ENCODE results near the gene RABGAP1L. TPM values are rescaled to one million over a fixed set of nuclear protein-coding genes. Genes with fewer than 3 reads are reported as not detected.
A peak's percentile ranks its signal among the peaks of the same experiment; 100 is the strongest.

Gene RABGAP1L
- total and polyA plus RNA-seq, 11 donors: 18.6 to 195 (median 98.4) TPM

DNA sequence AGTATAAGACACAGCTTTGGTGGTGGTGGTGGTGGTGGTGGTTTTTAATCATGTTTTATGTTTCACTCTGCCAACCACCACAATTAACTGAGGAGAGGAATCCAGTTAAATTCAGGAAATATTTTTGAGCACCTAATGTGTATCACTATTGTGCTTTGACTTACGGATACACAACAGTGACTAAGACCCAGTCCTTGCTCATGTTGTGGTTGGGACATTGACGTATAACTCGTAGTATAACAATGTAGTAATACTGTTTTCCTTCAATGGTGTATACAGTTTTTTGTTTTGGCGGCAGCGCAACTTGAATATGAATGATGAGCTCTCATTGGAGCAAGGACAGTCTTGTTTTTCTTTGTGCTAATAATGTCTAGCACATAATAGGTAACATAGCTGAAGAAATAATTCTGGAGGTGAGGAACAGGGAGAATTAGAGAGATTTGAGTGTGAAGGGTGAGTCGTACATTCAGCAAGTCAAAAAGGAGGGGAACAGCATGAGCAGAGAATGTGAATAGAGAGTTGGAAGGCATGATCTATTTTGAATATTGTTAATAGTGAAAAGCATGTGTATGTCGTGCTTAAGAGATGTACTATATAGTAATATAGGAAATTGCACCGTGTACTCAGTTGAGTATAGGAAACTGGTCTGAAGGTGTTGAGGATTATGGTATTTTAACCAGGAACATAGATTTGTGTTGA lies 845.9 kb downstream of the RABGAP1L start:
- Histone ChIP-seq H3K27me3 (no peaks in the 10 kb centered on the region), H3K4me3 (no peak overlapping the region), H3K9me3 (no peaks in the 10 kb centered on the region), H3K4me1 (peaks cover 0 to 42% (median 19%) of the 10 kb centered on the region in 12 donors), H3K27ac (no peak overlapping the region), H3K36me3 (peaks cover 0 to 58% (median 50%) of the 10 kb centered on the region in 9 donors)
- DNase-seq: no peak
- TF ChIP-seq POLR2A (IDR thresholded peaks at IDR 0.05): no peak
- TF ChIP-seq, protein P1, sequence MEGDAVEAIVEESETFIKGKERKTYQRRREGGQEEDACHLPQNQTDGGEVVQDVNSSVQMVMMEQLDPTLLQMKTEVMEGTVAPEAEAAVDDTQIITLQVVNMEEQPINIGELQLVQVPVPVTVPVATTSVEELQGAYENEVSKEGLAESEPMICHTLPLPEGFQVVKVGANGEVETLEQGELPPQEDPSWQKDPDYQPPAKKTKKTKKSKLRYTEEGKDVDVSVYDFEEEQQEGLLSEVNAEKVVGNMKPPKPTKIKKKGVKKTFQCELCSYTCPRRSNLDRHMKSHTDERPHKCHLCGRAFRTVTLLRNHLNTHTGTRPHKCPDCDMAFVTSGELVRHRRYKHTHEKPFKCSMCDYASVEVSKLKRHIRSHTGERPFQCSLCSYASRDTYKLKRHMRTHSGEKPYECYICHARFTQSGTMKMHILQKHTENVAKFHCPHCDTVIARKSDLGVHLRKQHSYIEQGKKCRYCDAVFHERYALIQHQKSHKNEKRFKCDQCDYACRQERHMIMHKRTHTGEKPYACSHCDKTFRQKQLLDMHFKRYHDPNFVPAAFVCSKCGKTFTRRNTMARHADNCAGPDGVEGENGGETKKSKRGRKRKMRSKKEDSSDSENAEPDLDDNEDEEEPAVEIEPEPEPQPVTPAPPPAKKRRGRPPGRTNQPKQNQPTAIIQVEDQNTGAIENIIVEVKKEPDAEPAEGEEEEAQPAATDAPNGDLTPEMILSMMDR (IDR thresholded peaks at IDR 0.05): no peak
- WGBS, 4 donors: 90 to 93% (median 92%) methylated on average over 8 of the region's 8 CpGs
- no peak for ATAC-seq
- intact Hi-C loops (cut with DNase I): no loop called here

DNA sequence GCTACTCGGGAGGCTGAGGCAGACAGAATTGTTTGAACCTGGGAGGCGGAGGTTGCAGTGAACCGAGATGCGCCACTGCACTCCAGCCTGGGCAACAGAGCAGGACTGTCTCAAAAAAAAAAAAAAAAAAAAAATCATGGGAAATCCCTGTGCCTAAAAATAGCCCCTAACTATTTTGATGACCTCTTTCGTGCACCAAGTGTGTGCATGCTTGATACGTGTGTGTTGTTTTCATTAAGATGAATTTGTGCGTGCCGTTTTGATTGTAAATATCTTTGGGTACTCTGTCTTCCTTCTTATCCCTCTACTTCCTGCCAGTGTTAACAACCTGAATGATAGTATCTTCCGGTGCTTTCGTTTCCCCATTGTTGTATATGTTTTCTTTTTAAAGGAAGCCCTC lies 850.2 kb downstream of the RABGAP1L start:
- 34 to 46% (median 39%) methylated on average over 10 of the region's 10 CpGs for WGBS, 4 donors
- H3K36me3 ChIP-seq: peaks cover 2 to 100% (median 93%) of the 10 kb centered on the region in 9 donors
- intact Hi-C loops (cut with DNase I): no loop called here
- no peak overlapping the region for H3K4me3 ChIP-seq
- DNase-seq (no peak), ATAC-seq (peak in 1 of 4 donors; percentile 30)
- H3K27ac ChIP-seq: no peak overlapping the region
- peaks cover 0 to 8% (median 1%) of the 10 kb centered on the region in 12 donors for H3K4me1 ChIP-seq
- H3K27me3 ChIP-seq: no peaks in the 10 kb centered on the region
- no peak for TF ChIP-seq POLR2A (IDR thresholded peaks at IDR 0.05)
- TF ChIP-seq, protein P1 (IDR thresholded peaks at IDR 0.05): no peak
- H3K9me3 ChIP-seq: no peaks in the 10 kb centered on the region

DNA sequence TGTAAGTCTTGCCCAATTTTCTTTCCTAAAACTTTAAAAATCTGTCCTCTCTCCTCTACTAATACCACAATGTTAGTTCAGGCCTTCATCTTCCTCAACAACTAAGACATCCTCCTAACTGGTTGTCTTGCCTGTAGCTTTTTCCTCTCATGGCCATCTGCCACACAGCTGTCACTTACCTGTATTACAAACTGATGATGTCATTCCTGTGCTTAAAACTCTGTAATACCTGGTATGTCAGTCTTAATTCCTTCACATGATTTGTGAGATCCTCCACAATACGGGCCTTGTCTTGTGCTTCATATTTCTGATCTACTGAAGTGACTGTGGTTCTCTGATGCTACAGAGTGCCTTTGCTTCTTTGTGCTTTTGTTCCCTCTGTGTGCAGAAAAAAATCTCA lies 854.1 kb downstream of the RABGAP1L start:
- no peak overlapping the region for H3K4me3 ChIP-seq
- no peak for DNase-seq
- intact Hi-C loops (cut with DNase I): no loop called here
- H3K36me3 ChIP-seq: peaks cover 2 to 100% (median 97%) of the 10 kb centered on the region in 9 donors
- WGBS, 4 donors: 85 to 96% (median 94%) methylated on average over 1 of the region's 1 CpG
- ATAC-seq: no peak
- no peaks in the 10 kb centered on the region for H3K27me3 ChIP-seq
- TF ChIP-seq, protein P1 (IDR thresholded peaks at IDR 0.05): no peak
- no peak for TF ChIP-seq POLR2A (IDR thresholded peaks at IDR 0.05)
- H3K9me3 ChIP-seq: no peaks in the 10 kb centered on the region
- H3K4me1 ChIP-seq: peaks cover 0 to 8% (median 2%) of the 10 kb centered on the region in 12 donors
- no peak overlapping the region for H3K27ac ChIP-seq

DNA sequence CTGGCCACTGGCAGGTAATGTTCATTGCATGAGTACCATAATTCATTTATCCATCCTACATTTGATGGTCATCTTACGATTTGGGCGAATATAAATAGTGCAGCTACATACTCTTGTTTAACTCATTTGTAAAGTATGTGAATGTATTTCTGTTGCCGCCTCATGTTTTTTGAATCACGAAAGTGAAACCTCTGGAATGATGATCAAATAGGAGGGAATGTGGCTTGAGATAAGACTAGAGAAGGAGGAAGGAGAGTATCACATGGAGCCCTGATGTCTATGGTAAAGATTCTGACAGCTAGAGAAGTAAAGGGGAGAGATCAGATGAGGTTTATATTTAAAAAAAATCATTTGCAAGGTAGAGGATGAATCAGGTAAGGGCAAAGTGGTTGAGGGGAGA lies 855.9 kb downstream of the RABGAP1L start:
- Histone ChIP-seq H3K36me3 (peaks cover 2 to 99% (median 82%) of the 10 kb centered on the region in 9 donors), H3K9me3 (no peaks in the 10 kb centered on the region), H3K27me3 (no peaks in the 10 kb centered on the region), H3K4me1 (peaks cover 0 to 5% (median 0%) of the 10 kb centered on the region in 12 donors), H3K4me3 (no peak overlapping the region), H3K27ac (no peak overlapping the region)
- no peak for TF ChIP-seq POLR2A (IDR thresholded peaks at IDR 0.05)
- TF ChIP-seq, protein P1 (IDR thresholded peaks at IDR 0.05): no peak
- ATAC-seq: no peak
- 77 to 87% (median 79%) methylated on average over 4 of the region's 4 CpGs for WGBS, 4 donors
- DNase-seq: no peak
- intact Hi-C loops (cut with DNase I): no loop called here
